GM21526 (cell line): ENCODE data around the gene FTSJ3.
"Not testable (repeated sequence)": the region's sequence is repeated elsewhere in the genome, so short reads cannot be mapped to it uniquely, and the experiment has no call there.

Experiments
- ATAC-seq: cut with Tn5 transposase; IDR thresholded peaks from one replicate; pipeline ENCODE4 v1.9.1; 2021; ENCODE audit warnings: moderate library complexity; ENCODE audit not compliant: unreplicated experiment, low FRiP score

The FTSJ3 gene, protein sequence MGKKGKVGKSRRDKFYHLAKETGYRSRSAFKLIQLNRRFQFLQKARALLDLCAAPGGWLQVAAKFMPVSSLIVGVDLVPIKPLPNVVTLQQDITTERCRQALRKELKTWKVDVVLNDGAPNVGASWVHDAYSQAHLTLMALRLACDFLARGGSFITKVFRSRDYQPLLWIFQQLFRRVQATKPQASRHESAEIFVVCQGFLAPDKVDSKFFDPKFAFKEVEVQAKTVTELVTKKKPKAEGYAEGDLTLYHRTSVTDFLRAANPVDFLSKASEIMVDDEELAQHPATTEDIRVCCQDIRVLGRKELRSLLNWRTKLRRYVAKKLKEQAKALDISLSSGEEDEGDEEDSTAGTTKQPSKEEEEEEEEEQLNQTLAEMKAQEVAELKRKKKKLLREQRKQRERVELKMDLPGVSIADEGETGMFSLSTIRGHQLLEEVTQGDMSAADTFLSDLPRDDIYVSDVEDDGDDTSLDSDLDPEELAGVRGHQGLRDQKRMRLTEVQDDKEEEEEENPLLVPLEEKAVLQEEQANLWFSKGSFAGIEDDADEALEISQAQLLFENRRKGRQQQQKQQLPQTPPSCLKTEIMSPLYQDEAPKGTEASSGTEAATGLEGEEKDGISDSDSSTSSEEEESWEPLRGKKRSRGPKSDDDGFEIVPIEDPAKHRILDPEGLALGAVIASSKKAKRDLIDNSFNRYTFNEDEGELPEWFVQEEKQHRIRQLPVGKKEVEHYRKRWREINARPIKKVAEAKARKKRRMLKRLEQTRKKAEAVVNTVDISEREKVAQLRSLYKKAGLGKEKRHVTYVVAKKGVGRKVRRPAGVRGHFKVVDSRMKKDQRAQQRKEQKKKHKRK

DNA sequence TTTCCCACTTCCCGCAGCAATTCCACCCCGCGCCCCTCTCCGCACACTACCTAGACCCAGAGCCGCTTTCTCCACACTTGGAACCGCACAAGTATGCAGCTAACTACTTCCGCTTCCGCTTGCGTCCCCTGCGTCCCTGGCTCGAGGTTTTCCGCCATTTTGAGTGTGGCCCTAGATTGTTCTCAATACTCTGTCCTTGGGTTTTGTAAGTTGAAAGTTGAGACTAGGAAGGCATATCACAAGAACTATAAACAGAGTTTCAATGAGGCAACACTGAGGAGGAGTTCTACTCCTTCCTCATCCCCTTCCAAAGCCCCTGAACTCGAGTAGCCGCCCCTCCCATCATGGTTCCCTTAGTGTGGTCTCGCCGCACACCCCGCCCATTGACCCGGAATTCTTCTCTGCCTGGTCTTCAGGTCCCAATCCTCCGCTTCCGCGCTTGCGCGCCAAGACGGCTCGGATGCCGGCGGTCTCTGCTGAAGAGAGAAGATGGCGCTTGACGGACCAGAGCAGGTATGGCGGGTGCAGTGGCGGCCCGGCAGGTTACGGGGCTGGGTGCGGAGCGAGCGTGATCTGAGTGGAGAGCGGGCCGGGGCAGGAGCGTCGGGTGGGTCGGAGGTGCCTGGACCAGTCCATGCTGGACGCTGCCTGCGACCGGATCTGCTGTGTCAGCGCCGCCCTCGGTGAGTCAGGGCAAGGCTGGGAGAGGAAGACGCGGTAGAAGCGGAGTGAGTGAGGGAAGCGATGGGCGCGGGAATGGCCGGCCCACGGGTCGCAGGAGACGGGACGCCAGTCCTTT, at the start of gene FTSJ3, which contains the start of gene PSMC5:
FTSJ3 (minus strand) TSS at position 662 of the 799 bp plus-strand sequence. CDS start 761 bp downstream, outside the sequence.
PSMC5 (plus strand) TSS at position 430 of the 799 bp plus-strand sequence; CDS start at position 490, 60 bp downstream.
- ATAC-seq: peak; percentile 65

DNA sequence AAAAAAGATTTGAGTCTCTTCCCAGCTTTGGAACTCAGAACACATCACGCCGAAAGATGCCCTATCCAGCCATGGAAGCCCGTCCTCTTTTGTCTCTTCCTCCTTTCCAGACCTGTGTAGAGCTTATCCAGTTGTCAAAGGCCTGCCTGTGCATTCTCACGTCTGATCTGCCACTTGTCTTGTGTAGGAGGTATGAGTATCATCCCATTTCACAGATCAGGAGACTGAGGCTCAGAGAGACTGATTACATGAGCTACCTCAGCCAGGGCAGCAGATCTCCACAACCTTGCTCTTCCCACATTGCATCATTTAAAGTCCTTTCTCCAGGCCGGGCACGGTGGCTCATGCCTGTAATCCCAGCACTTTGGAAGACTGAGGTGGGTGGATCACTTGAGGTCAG, 47.2 kb upstream of the FTSJ3 start:
- ATAC-seq: not testable (repeated sequence)

DNA sequence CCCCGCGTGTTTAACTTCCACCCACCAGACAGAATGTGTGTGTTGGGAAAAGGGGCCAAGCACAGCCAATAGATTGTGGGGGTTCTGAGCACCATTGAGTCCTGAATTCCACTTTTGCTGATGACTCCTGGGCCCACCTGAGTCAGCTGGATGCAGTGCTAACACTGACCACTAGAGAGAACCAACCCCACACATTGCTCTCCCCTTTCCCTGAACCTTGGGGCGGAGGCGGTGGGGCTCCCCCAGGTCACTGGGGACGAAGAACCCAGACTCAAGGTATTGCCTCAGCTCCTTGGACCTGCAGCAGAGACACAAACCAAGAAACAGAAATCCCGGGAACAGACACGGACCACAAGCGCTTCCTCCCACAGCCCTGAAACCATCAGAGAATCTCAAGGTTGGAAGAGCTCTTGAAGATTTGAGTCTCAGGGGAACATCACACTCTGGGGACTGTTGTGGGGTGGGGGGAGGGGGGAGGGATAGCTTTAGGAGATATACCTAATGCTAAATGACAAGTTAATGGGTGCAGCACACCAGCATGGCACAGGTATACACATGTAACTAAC, 46.7 kb upstream of the FTSJ3 start:
- not testable (repeated sequence) for ATAC-seq

DNA sequence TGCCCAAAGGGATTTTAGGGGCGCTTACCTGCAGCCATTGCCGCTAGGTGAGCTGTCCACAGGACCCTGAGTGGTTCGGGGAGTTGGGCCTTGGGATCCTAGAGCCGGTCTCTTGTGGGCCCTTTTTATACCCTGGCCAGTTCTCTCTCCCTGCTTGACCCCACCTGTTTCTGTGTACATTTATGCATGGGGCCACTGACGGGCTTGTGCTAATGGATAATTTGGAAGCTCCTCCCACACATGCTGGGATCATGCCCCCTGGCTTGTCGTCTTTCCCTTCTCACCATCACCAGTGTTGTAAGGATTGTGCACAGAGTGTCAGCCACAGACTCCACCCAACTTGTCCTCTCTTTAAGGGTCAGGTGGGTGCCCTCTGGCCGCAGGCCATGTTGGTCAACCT, 46.1 kb upstream of the FTSJ3 start, which contains the start of gene CSH2:
CSH2 (minus strand) TSS at position 101 of the 400 bp plus-strand sequence; CDS start at position 38, 63 bp downstream.
- not testable (repeated sequence) for ATAC-seq

DNA sequence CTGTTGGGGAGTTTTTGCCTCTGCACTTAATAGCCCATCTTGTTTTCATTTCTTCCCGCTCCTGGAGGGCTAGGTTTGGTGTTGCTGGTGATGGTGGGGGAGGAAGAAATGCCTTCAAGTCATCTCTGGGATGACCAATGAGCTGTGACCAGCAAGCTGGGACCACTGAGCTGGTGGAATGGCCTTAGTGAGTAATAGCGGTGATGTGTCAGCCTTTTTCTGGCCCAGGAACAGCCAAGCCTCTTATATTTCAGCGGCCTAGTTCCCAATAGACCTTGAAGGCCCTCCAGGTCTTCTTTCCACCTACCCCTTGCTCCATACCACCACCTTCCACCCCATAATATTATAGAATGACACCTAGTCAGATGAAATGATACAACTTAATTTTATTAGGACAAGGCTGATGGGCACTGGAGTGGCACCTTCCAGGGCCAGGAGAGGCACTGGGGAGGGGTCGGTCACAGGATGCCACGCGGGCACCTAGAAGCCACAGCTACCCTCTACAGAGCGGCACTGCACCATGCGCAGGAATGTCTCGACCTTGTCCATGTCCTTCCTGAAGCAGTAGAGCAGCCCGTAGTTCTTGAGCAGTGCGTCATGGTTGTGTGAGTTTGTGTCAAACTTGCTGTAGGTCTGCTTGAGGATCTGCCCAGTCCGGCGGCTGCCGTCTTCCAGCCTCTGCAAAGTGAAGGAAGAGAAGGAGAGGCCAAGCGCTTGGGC, 44.3 kb upstream of the FTSJ3 start:
- ATAC-seq: not testable (repeated sequence)

DNA sequence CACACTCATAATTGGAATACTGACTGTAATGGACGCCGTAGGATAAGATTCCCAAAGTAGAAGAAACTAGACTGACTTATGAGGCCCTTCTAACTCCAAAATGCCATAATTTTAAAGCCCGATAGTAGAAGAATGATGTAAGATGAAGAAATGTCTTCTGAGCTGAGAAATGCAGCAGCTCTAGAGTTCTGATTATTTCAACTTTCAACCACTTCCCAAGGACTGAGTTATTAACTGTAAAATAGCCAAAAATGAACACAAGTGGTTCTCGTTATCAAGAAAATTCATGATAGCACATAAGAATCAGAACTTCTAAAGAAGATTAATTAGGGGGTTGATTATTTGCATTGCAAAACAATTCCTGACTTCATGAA, 42.8 kb upstream of the FTSJ3 start:
- not testable (repeated sequence) for ATAC-seq

DNA sequence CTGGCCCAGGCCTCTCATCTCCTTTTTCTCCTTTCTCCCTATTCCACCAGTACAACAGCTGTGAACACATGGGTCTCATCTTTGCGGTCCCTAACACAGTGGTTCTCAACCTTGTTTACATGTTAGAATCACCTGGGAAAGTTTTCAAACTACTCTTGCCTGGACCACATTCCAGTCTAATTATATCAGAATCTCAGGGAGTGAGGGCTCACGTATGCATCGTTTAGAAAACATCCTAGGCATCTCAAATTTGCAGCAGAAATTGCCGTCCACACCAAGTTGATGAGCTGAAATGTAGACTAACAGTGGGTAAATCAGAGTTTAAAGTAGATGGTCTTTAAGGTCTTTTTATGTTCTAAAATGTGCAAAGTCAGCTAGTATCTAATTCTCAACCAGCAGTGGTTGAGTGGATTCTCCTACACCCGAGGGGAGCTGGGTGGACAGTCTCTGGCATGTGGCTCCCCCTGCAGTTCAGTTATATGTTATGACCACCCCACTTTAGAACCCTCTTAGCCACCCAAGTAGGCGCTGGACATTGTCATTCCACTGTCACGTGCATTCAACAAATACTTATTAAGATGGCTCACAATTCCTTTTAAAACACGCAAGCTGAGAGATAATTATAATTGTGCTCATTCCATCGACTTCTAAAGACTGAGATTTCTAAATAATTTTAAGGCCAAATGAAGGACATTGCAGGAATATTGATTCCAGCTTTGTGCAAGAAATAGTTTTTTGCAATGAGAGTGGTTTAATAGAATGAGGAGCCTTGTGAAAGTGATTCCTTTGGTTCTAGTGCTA, 42.2 kb upstream of the FTSJ3 start:
- not testable (repeated sequence) for ATAC-seq

DNA sequence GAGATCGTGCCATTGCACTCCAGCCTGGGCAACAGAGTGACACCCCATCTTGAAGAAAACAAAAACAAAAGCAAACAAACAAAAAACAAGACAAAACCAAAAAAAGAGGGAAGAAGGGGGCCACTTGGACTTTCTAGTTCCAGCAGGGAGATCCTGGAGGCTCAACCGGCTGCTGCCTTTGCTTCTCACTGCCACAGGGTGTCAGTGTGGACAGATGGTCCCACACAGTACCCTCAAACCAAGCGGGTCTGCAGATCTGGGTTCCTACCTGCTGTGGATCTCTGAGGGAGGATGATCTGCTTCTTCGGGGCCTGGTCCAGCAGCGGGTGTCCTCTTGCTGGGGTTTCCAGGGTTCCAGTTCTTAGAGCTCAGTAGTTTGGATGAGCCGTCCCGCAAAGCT, 39.2 kb upstream of the FTSJ3 start:
- ATAC-seq: not testable (repeated sequence)

DNA sequence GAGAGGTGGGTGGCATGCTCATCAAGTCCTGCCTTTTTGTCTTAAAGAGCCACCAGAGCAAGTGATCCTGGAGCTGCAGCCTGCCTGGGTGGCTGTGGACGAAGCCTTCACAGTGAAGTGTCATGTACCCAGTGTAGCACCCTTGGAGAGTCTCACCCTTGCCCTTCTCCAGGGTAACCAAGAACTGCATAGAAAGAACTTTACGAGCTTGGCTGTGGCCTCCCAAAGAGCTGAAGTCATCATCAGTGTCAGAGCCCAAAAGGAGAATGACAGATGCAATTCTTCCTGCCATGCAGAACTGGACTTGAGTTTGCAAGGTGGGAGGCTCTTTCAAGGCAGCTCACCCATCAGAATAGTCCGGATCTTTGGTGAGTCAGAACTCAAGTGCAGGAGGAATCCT, 31.8 kb upstream of the FTSJ3 start:
- no peak for ATAC-seq

DNA sequence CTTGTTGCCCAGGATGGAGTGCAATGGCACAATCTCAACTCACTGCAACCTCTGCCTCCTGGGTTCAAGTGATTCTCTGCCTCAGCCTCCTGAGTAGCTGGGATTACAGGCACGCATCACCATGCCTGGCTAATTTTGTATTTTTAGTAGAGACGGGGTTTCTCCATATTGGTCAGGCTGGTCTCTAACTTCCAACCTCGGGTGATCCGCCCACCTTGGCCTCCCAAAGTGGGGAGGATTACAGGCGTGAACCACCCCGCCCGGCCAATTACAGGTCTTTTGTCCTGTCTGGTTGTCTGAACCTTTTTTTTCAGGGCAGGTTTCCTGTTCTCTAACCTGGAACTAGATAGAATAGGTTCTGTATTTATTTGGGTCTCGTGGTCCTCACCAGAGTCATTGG, 29.0 kb upstream of the FTSJ3 start:
- not testable (repeated sequence) for ATAC-seq

DNA sequence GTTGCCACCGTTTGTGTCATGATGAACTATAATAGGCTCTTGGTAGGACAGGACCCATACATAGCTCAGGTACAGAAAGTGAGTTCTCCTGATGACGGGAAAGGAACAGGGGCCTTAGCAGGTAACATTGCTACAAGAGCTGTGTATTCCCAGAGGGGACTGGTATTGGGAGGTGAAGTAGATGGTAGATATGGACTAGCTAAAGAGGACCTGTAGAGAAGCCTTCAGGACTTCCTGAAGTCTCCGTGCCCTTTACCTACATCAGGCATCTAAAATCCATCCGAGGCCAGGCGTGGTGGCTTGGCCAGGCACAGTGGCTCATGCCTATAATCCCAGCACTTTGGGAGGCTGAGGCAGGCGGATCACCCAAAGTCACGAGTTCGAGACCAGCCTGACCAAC, 27.7 kb upstream of the FTSJ3 start:
- no peak for ATAC-seq

DNA sequence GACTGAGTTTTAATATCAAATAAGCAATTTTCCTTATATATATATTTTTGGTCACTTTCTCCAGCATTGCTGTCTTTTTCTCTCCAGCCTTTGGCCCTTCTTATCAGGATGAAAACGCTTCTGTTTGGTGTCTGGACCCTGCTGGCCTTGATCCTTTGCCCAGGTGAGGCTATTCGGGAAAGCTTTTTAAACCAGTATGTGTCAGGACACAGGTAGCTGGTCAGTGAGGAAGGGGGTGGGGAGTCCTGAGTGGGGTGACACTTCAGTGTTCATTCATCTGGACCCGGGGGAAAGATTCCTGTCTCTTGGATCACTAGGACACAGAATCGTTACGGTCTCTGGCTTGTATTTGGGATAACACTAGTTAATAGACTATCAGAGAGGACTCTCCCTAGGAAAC, 27.2 kb upstream of the FTSJ3 start:
- no peak for ATAC-seq

DNA sequence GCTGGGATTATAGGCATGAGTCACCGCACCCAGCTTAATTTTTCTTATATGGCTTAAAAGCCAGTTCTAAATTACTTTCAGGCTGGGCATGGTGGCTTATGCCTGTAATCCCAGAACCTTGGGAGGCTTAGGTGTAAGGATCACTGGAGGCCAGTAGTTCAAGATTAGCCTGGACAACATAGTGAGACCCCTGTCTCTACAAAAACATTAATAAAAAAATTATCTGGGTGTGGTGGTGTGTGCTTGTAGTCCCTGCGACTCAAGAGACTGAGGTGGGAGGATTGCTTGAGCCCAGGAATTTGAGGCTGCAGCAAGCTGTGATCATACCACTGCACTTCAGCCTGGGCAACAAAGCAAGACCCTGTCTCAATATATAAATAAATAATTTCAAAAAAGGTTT, 25.8 kb upstream of the FTSJ3 start:
- ATAC-seq: no peak

DNA sequence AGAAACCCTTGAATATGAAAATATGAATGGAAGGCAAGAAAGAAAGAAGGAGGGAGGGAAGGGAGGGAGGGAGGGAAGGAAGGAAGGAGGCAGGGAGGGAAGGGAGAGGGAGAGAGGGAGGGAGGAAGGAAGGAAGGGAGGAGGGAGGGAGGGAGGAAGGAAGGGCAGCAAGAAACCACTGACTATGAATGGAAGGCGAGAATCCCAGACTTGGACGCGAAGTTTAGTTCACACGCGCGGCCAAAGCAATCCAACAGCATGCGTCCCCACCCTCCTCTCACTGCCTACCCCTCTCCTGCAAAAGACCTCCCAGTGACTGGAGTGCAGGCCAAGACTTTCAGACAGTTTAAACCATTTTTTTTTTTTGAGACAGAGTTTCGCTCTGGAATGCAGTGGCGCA, 22.9 kb upstream of the FTSJ3 start:
- ATAC-seq: no peak

DNA sequence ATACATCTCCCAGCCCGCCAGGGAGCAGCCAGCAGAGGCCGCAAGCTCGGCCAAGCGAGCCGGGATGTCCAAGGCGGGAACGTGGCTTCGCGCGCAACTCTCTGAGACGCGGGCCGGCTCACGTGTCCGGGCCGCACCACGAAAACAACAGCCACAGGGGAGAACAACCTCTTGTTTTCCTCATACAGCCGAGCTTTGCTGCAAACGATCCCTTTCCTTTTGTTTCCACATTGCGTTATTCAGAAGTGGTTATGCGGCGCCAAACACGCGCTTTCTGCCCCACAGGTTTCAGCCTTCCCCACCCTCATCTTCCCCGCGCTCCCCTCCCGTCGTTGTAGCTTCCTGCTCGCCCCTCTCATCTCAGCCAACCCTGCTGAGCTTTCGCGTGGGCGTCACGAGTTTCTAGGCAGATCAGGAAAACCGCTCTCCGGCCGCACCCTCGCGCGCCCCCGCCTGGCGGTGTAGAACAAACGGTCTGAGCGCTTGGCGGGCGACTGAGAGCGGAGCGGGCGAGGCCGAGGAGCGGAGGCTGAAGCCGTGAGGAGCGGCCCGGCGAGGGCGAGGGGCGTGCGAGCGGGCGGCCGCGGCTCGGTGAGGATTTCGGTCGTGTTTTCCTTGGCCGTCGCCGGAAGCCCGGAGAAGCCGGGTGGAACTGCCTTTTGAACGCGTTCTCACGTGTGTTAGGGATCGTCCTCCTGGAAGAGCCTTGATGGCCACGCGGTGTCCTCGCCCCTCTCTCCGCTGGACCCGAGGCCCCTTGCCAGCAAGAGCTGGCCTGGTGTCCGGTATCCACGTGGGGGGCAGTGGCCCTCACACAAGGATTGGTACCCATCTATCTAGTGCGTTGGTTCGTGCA, 21.6 kb upstream of the FTSJ3 start:
- peak; percentile 65 for ATAC-seq

DNA sequence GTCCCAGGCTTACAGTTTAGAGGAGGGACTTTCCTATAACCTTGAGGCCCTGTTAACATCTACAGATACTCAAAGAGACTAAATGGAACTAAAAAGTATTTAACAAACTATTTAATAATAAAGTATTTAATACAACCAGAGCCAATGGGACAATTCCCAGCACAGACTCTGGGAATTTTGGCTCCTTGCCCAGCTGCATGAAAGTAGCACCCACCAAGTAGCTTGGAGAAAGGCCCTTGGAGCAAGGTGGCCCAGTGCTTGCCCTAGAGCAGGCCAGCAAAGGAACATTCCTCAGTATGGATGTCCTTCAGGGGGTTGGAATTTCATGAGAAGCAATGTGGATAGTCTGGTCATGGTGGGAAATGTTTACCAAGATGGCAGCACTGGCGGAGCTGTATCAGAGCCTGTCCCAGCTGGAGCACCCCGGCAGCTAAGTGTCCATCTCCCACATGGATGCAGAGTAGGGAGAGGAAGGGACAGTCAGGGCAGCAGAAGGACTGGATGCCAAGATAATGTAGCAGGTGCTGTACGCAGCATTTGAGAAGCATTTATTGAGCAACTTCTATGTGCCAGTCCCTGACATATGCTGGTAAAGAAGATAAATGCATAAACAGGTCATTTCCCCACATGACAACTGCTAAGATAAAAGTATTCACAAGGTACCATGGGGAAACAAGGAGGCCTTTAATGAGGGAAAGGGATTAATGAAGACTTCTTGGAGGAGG, 20.2 kb upstream of the FTSJ3 start:
- no peak for ATAC-seq

DNA sequence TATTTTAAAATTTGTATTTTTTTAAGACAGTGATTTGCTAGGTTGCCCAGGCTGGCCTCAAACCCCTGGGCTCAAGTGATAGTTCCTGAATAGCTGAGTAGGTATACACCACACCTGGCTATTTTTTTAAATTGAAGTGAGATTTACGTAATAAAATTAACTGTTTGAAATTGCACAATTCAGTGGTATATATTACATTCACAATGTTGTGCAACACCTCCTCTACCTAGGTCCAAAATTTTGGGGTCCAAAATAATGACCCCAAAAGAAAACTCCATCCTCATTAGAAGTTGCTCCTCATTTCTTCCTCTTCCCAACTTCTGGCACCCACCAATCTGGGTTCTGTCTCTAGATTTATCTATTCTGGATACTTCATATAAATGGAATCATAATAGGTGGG, 18.0 kb upstream of the FTSJ3 start:
- no peak for ATAC-seq
